ENCODE results near the gene AKAP13.

The AKAP13 gene

DNA sequence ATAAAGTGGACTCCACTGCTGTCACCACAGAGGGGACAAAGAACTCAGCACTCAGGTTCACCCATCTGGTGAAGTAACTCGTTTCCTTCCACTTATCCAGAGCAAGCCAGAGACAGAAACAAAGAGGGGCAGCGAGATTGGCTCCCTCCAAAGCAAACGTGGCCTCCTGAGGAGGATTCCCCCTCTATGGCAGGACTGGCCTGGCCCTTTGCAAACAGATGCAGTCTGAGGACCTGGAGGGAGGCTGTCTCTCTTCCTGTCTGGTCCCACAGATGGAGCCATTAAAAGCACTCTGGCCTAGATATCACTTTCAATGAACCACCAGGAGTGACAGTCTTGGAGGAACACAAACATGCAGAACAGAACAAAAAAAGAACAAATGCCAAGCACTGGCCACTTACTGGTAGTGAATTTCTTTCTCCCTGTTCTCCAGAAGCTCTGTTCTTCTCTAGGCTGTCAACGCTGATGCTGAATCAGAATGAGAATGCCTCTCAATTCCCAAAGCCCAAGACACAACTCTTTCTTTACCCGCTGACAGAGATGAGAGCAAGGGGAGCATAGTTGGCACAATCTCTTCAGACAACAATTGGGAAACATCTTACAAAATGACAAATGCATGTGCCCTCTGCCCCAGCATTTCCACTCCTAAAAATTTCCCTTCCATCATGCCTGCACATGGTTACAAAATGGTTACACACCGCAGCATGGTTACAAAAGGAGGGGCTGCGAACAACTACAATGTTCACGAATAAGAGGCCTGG lies 400.0 kb downstream of the AKAP13 start:
- DNase-seq (ENCODE audit: extremely low spot score), result no peak
- CTCF ChIA-PET, result no interaction called here
- TF ChIP-seq ELF4 (IDR thresholded peaks at IDR 0.05) (no peak), TARDBP (IDR thresholded peaks at IDR 0.05) (no peak), NFRKB (IDR thresholded peaks at IDR 0.05) (no peak), SP1 (IDR thresholded peaks at IDR 0.05) (no peak), ARNT (IDR thresholded peaks at IDR 0.05) (no peak), HDGF (IDR thresholded peaks at IDR 0.05; ENCODE audit: borderline replicate concordance) (no peak), FOXK2 (IDR thresholded peaks at IDR 0.05) (no peak), LEF1 (IDR thresholded peaks at IDR 0.05; ENCODE audit: borderline replicate concordance) (no peak)
- POLR2A ChIA-PET, result no interaction called here

GRCh38 chr15:85781099-85781498 lies 400.7 kb downstream of the AKAP13 start:
- no peak for TF ChIP-seq ZNF384 (IDR thresholded peaks at IDR 0.05)
- no peak for TF ChIP-seq L3MBTL2 (conservative IDR thresholded peaks at IDR 0.05)
- no peak for TF ChIP-seq LEF1 (IDR thresholded peaks at IDR 0.05; ENCODE audit: borderline replicate concordance)
- no peak for DNase-seq (ENCODE audit: extremely low spot score)
- ChIA-PET POLR2A (no interaction called here), CTCF (no interaction called here)

GRCh38 chr15:85782064-85782463 lies 401.7 kb downstream of the AKAP13 start:
- POLR2A ChIA-PET, result no interaction called here
- TF ChIP-seq ELF4 (IDR thresholded peaks at IDR 0.05), result no peak
- no peak for TF ChIP-seq NFRKB (IDR thresholded peaks at IDR 0.05)
- no peak for TF ChIP-seq SUZ12 (IDR thresholded peaks at IDR 0.05)
- TF ChIP-seq CTBP1 (IDR thresholded peaks at IDR 0.05; ENCODE audit: borderline replicate concordance), result no peak
- no peak for TF ChIP-seq TARDBP (IDR thresholded peaks at IDR 0.05)
- TF ChIP-seq HDGF (IDR thresholded peaks at IDR 0.05; ENCODE audit: borderline replicate concordance), result no peak
- CTCF ChIA-PET, result no interaction called here
- no peak for DNase-seq (ENCODE audit: extremely low spot score)

GRCh38 chr15:85785887-85786780 lies 405.7 kb downstream of the AKAP13 start:
- TF ChIP-seq FOXK2 (IDR thresholded peaks at IDR 0.05) (no peak), SUZ12 (IDR thresholded peaks at IDR 0.05) (no peak), HDGF (IDR thresholded peaks at IDR 0.05; ENCODE audit: borderline replicate concordance) (no peak), NFRKB (IDR thresholded peaks at IDR 0.05) (no peak), ZNF384 (IDR thresholded peaks at IDR 0.05) (no peak), BHLHE40 (IDR thresholded peaks at IDR 0.05; ENCODE audit: borderline replicate concordance) (no peak)
- DNase-seq (ENCODE audit: extremely low spot score), result no peak
- ChIA-PET CTCF (interaction anchor here (0.5 to 0.6 kb wide), 2 partner anchors 15 to 22 kb away, joined by 3 to 7 read pairs; no protein-coding TSS in a partner anchor), POLR2A (interaction anchor here (0.7 kb wide), 1 partner anchor 8 kb away, joined by 3 read pairs; no protein-coding TSS in a partner anchor)

- TF ChIP-seq FOXM1 (IDR thresholded peaks at IDR 0.05; ENCODE audit: borderline replicate concordance) (no peak), FOXA1 (IDR thresholded peaks at IDR 0.05) (no peak), SUZ12 (IDR thresholded peaks at IDR 0.05) (no peak), BHLHE40 (IDR thresholded peaks at IDR 0.05; ENCODE audit: borderline replicate concordance) (no peak), ARNT (IDR thresholded peaks at IDR 0.05) (no peak), LEF1 (IDR thresholded peaks at IDR 0.05; ENCODE audit: borderline replicate concordance) (no peak), PKNOX1 (IDR thresholded peaks at IDR 0.05) (no peak), L3MBTL2 (conservative IDR thresholded peaks at IDR 0.05) (no peak), SP1 (IDR thresholded peaks at IDR 0.05) (no peak), HDGF (IDR thresholded peaks at IDR 0.05; ENCODE audit: borderline replicate concordance) (no peak), TARDBP (IDR thresholded peaks at IDR 0.05) (no peak), FOXK2 (IDR thresholded peaks at IDR 0.05) (no peak), ELF4 (IDR thresholded peaks at IDR 0.05) (no peak), ZNF384 (IDR thresholded peaks at IDR 0.05) (no peak)
- CTCF ChIA-PET, result interaction anchor here (0.5 kb wide), 1 partner anchor 15 kb away, joined by 7 read pairs; no protein-coding TSS in a partner anchor
- POLR2A ChIA-PET, result no interaction called here
- DNase-seq (ENCODE audit: extremely low spot score), result no peak
Measured at GRCh38 chr15:85786781-85787114, 406.3 kb downstream of the AKAP13 start.

- POLR2A ChIA-PET, result interaction anchor here (0.9 kb wide), 1 partner anchor 43 kb away, joined by 3 read pairs; no protein-coding TSS in a partner anchor
- DNase-seq (ENCODE audit: extremely low spot score), result no peak
- TF ChIP-seq HDGF (IDR thresholded peaks at IDR 0.05; ENCODE audit: borderline replicate concordance) (no peak), FOXM1 (IDR thresholded peaks at IDR 0.05; ENCODE audit: borderline replicate concordance) (no peak), BHLHE40 (IDR thresholded peaks at IDR 0.05; ENCODE audit: borderline replicate concordance) (no peak), TARDBP (IDR thresholded peaks at IDR 0.05) (no peak), FOXA1 (IDR thresholded peaks at IDR 0.05) (no peak), ARNT (IDR thresholded peaks at IDR 0.05) (no peak), PKNOX1 (IDR thresholded peaks at IDR 0.05) (no peak), NFRKB (IDR thresholded peaks at IDR 0.05) (no peak), L3MBTL2 (conservative IDR thresholded peaks at IDR 0.05) (no peak)
- CTCF ChIA-PET, result no interaction called here
Measured at GRCh38 chr15:85788771-85789495, 408.5 kb downstream of the AKAP13 start.

Measured in HEK293T (cell line).